A549 (cell line): ENCODE results near the gene PLEKHN1.

ENCODE experiments used
- CEBPB ChIP-seq, 2 experiments: fragments of >200 bp in 1 of 2; sonication (Bioruptor Twin) in 1 of 2; formaldehyde crosslinking in 1 of 2; IDR thresholded peaks; 2 replicates each; pipeline ENCODE4 v1.6.1; 2012 to 2016
- CTCF ChIP-seq: fragments of >200 bp; sonication (Bioruptor Twin); formaldehyde crosslinking; IDR thresholded peaks from 3 replicates; pipeline ENCODE4 v1.5.1; 2016
- EHF ChIP-seq: fragments of 250-450 bp; sonication (Bioruptor Pico); IDR thresholded peaks from 2 replicates; pipeline ENCODE4 v1.5.0; 2020; ENCODE audit warnings: mild to moderate bottlenecking
- ELK1 ChIP-seq: fragments of 150-350 bp; IDR thresholded peaks from 2 replicates; pipeline ENCODE4 v1.6.1; 2014; ENCODE audit warnings: low read depth, mild to moderate bottlenecking, low read length
- EP300 ChIP-seq, 2 experiments: fragments of >200 bp; sonication (Bioruptor Twin); formaldehyde crosslinking; IDR thresholded peaks; 2 replicates in 1 of 2; 3 replicates in 1 of 2; pipeline ENCODE4 v1.6.1; 2016 to 2017
- FOSL2 ChIP-seq, 2 experiments: fragments of 450-650 bp in 1 of 2; fragments of >200 bp in 1 of 2; sonication (Bioruptor Twin) in 1 of 2; formaldehyde crosslinking; IDR thresholded peaks; 2 replicates each; pipeline versions ENCODE4 v1.5.0 to v1.6.1; 2016 to 2020; ENCODE audit warnings: mild to moderate bottlenecking in 1 of 2, moderate library complexity in 1 of 2
- HDAC2 ChIP-seq: fragments of 200-600 bp; sonication (generic); IDR thresholded peaks from 2 replicates; pipeline ENCODE4 v1.6.1; 2016
- HMGXB4 ChIP-seq: fragments of 250-450 bp; sonication (Bioruptor Pico); IDR thresholded peaks from 2 replicates; pipeline ENCODE4 v1.5.0; 2021; ENCODE audit warnings: mild to moderate bottlenecking, moderate library complexity, borderline replicate concordance
- JUN ChIP-seq, 2 experiments: fragments of >200 bp; sonication (Bioruptor Twin); formaldehyde crosslinking; IDR thresholded peaks; 2 replicates in 1 of 2; 3 replicates in 1 of 2; pipeline ENCODE4 v1.6.1; 2016 to 2017
- RAD21 ChIP-seq, 2 experiments: fragments of >200 bp in 1 of 2; sonication (Bioruptor Twin) in 1 of 2; formaldehyde crosslinking in 1 of 2; IDR thresholded peaks in 1 of 2; conservative IDR thresholded peaks in 1 of 2; 2 replicates in 1 of 2; 3 replicates in 1 of 2; pipeline ENCODE4 v1.6.1; 2012 to 2018; ENCODE audit warnings: inconsistent platforms in 1 of 2
- TP53 ChIP-seq: fragments of 250-450 bp; sonication (Bioruptor Pico); IDR thresholded peaks from 2 replicates; pipeline ENCODE4 v1.5.0; 2021; ENCODE audit warnings: mild to moderate bottlenecking, moderate library complexity

GRCh38 chr1:984476-984814 lies 18.2 kb downstream of the PLEKHN1 start:
- TF ChIP-seq ELK1 (no peak), CTCF (peak; percentile 30; the same call in 1 of the 3 replicates), TP53 (no peak), FOSL2 (IDR thresholded peaks at IDR 0.05) (no peak), FOSL2 (CRISPR knock-in tag; IDR thresholded peaks at IDR 0.05) (no peak), EP300 (IDR thresholded peaks at IDR 0.05) (no peak), RAD21 (conservative IDR thresholded peaks at IDR 0.05 in 1 of 2, IDR thresholded peaks at IDR 0.05 in 1 of 2) (peak in 1 of 2 experiments; percentile 14; a peak in 1 of 5 replicates), HMGXB4 (CRISPR knock-in tag) (no peak), JUN (IDR thresholded peaks at IDR 0.05) (no peak), CEBPB (IDR thresholded peaks at IDR 0.05) (peak in 1 of 2 experiments; percentile 35; a peak in 1 of 4 replicates), EHF (CRISPR knock-in tag) (no peak), HDAC2 (no peak)
